Measurements from ENCODE around the gene C19orf81. TPM values are rescaled to one million over a fixed set of nuclear protein-coding genes. Genes with fewer than 3 reads are reported as not detected.
"Not testable (repeated sequence)": the region's sequence is repeated elsewhere in the genome, so short reads cannot be mapped to it uniquely, and the experiment has no call there.

The C19orf81 gene
- total and polyA plus RNA-seq, 9 of the 15 experiments (the other 6 are each of a cell fraction or from before 2014, with no cell fraction given), result 2.5 to 42.9 (median 33.0) TPM; not detected in 4

GRCh38 chr19:50606059-50606836, 43.0 kb upstream of the C19orf81 start:
- H3K27ac ChIP-seq (ENCODE audit: extremely low read depth, low read depth, low read length); H3K36me3 ChIP-seq (ENCODE audit: control insufficient read depth, insufficient read depth, low read length); H3K9me3 ChIP-seq (replicated peaks; ENCODE audit: control insufficient read depth, insufficient read depth, low read depth, low read length); H3K9me1 ChIP-seq (ENCODE audit: control insufficient read depth, insufficient read depth, low read length); H3K27me3 ChIP-seq (ENCODE audit: control insufficient read depth in 2 of 2, insufficient read depth in 2 of 2, low read length in 2 of 2); H4K20me1 ChIP-seq (replicated peaks; ENCODE audit: control insufficient read depth, insufficient read depth, low read length); BruUV-seq (replicated peaks); H3K79me2 ChIP-seq (ENCODE audit: control insufficient read depth, insufficient read depth, low read length); TF ChIP-seq CREB1 (IDR thresholded peaks at IDR 0.05); REST (CRISPR knock-in tag; IDR thresholded peaks at IDR 0.05; ENCODE audit: low read depth): not testable (repeated sequence)
- Histone ChIP-seq H3K4me1 (replicated peaks in 1 of 2; ENCODE audit: control insufficient read depth in 2 of 2, insufficient read depth in 2 of 2, low read length in 2 of 2) (peaks cover 21 to 39% of the 10 kb centered on the region in 2 experiments), H3K4me2 (ENCODE audit: insufficient read depth, low read length) (peak overlapping the region; percentile 16; the same call in 1 of the 2 replicates), H3K4me3 (0 out of 2 replicates have a peak overlapping the region, but pooled peaks have one; percentile 6), H3K9ac (ENCODE audit: insufficient read depth in 1 of 2, low read depth in 2 of 2, low read length in 2 of 2) (peak overlapping the region; percentile 51 to 81; a peak in 3 of 4 replicates), H2AFZ (ENCODE audit: low read depth, low read length) (peak overlapping the region; percentile 53; the same call in 1 of the 2 replicates)
- 71% methylated on average over 17 of the region's 58 CpGs for WGBS (ENCODE audit: insufficient coverage, low coverage, missing lambda C conversion rate)
- ChIA-PET POLR2A (interaction anchor here (0.6 kb wide), 1 partner anchor 13 kb away, joined by 3 read pairs; no protein-coding TSS in a partner anchor), CTCF (ENCODE audit: low intra/inter-chr PET ratio) (interaction anchor here (0.6 kb wide), 1 partner anchor 53 kb away, joined by 3 read pairs; no protein-coding TSS in a partner anchor)
- in situ Hi-C loops (cut with MboI) (loop anchor here (5.0 kb wide), 1 partner anchor 181 kb away; no protein-coding TSS in a partner anchor), intact Hi-C loops (cut with micrococcal nuclease) (loop anchor here (5.0 kb wide), 2 partner anchors 101 to 176 kb away; no protein-coding TSS in a partner anchor)
- ATAC-seq (peak; percentile 76), DNase-seq (ENCODE audit: extremely low read depth in 1 of 4, low spot score in 3 of 4) (peak in 2 of 4 experiments; percentile 44 to 62), FAIRE-seq (peak; percentile 60)
- peak; percentile 16; the same call in 1 of the 2 replicates for TF ChIP-seq PHF8 (IDR thresholded peaks at IDR 0.05; ENCODE audit: borderline replicate concordance, low read length)
- 0 out of 2 replicates have a peak, but pooled peaks have one; percentile 37 for TF ChIP-seq SP1 (CRISPR knock-in tag; IDR thresholded peaks at IDR 0.05)
- TF ChIP-seq CREB1 (CRISPR knock-in tag; IDR thresholded peaks at IDR 0.05), result peak; percentile 84
- peak; percentile 71 for TF ChIP-seq CHD2 (IDR thresholded peaks at IDR 0.05; ENCODE audit: low read depth, low read length)
- TF ChIP-seq POLR2G (IDR thresholded peaks at IDR 0.05; ENCODE audit: low read depth, low read length), result peak; percentile 63
- peak; percentile 51 to 67 for TF ChIP-seq NRF1 (conservative IDR thresholded peaks at IDR 0.05 in 1 of 2, IDR thresholded peaks at IDR 0.05 in 1 of 2)
- peak; percentile 81 for TF ChIP-seq L3MBTL2 (IDR thresholded peaks at IDR 0.05)
- TF ChIP-seq KDM2B (CRISPR knock-in tag; IDR thresholded peaks at IDR 0.05), result peak; percentile 92
- 0 out of 2 replicates have a peak, but pooled peaks have one; percentile 31 for TF ChIP-seq ZFX (CRISPR knock-in tag; IDR thresholded peaks at IDR 0.05)
- 0 out of 2 replicates have a peak, but pooled peaks have one; percentile 11 for TF ChIP-seq GABPB1 (CRISPR knock-in tag; IDR thresholded peaks at IDR 0.05)
- 0 out of 2 replicates have a peak, but pooled peaks have one; percentile 22 for TF ChIP-seq RB1 (IDR thresholded peaks at IDR 0.05; ENCODE audit: low read depth)
- peak; percentile 34; the same call in 1 of the 2 replicates for TF ChIP-seq REST (IDR thresholded peaks at IDR 0.05; ENCODE audit: borderline replicate concordance)

All from K562 (cell line).